ENCODE measurements around the gene WSB2.

DNA sequence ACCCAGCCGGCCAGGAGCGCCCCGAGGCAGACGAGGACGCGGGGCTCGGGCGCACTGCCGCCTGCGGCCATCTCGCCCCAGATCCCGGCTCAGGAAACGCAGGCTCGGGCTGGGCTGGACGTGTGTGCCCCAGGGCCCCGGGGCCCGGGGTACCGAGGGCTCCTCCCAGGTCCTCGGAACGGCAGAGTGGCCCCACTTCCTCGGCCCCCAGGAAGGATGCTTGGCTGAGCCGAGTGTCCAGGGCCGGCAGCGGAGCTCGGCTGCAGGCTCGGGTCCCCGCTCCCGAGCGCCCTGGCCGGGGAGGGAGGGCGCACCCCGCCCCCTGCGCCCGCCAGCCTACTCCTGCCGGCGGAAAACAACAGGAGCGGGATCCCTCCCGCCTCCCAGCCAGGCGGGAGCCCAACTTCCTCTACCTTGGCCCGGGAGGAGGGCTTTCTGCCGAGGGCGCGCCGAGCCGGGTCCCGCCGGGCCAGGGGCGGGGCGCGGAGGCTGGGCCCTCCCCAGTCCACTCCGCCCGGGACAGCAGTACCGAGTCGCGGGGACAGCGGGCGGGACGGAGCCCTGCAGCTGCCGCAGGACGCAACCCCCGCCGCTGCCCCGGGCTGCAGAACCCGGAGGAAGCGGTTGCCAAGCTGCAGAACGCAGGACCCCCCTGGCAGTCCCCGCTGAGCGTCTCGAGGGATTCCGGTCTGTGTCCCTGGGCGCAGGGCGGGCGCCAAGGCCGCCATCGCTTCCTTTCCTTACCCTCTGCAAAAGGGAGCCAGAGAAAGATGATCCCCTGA, 42.8 kb upstream of the WSB2 start, which contains the start of gene VSIG10:
- TF ChIP-seq CTCF (optimal IDR thresholded peaks at IDR 0.05 in 1 of 3, IDR thresholded peaks at IDR 0.05 in 1 of 3, conservative IDR thresholded peaks at IDR 0.05 in 1 of 3; ENCODE audit: extremely low read depth in 1 of 3, insufficient read depth in 2 of 3, low read length in 3 of 3), result no peak
- TF ChIP-seq EZH2 (IDR thresholded peaks at IDR 0.05; ENCODE audit: low read length), result no peak
